ENCODE data around the gene UPP1.

DNA sequence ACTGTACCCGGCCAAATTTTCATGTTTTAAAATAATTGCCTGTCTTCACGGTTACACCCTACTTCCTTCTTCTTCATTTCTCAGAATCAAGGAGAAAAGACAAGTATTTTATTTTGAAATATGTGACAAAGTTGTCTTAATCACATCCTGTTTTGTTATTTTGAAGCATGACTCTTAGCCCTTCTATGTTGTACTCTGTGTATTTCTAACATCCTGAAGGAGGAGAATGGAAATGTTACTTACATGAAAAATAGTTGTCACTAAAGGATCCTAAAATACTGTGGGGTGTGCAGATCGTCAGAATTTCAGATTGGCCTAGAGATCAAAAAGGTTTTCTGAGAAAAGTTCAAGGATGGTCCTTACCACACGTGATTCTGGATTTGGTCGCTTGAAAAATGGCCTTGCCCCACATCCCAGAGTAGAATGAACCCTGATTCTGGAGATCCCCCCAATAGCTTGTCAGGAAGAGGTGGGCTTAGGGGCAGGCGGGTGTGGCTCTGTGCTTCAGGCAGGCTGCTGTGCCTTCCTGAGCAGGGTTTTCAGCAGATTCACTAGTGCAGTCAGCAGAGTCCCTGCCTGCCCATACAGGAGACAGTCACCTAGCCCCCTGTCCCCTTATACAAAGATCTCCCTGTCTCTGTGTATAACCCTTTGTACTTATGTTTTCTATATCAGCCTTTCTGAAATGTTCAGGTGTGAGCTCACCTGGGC is 8.6 kb downstream of the UPP1 start:
- TF ChIP-seq RELA (CRISPR knock-in tag; IDR thresholded peaks at IDR 0.05): no peak
- TF ChIP-seq CENPX (CRISPR knock-in tag; IDR thresholded peaks at IDR 0.05): no peak
- TF ChIP-seq ZNF773 (CRISPR knock-in tag; IDR thresholded peaks at IDR 0.05; ENCODE audit: borderline replicate concordance): no peak
- no peak for TF ChIP-seq ZNF724P (CRISPR knock-in tag; IDR thresholded peaks at IDR 0.05; ENCODE audit: borderline replicate concordance)
- no peak for TF ChIP-seq HMG20A (CRISPR knock-in tag; IDR thresholded peaks at IDR 0.05; ENCODE audit: borderline replicate concordance)
- TF ChIP-seq KDM5A (IDR thresholded peaks at IDR 0.05; ENCODE audit: borderline replicate concordance, low read length): no peak
- no peak for TF ChIP-seq CTCF (CRISPR knock-in tag; IDR thresholded peaks at IDR 0.05)
- TF ChIP-seq THRA (CRISPR knock-in tag; IDR thresholded peaks at IDR 0.05; ENCODE audit: borderline replicate concordance): no peak
- TF ChIP-seq, protein P1, sequence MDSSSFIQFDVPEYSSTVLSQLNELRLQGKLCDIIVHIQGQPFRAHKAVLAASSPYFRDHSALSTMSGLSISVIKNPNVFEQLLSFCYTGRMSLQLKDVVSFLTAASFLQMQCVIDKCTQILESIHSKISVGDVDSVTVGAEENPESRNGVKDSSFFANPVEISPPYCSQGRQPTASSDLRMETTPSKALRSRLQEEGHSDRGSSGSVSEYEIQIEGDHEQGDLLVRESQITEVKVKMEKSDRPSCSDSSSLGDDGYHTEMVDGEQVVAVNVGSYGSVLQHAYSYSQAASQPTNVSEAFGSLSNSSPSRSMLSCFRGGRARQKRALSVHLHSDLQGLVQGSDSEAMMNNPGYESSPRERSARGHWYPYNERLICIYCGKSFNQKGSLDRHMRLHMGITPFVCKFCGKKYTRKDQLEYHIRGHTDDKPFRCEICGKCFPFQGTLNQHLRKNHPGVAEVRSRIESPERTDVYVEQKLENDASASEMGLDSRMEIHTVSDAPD (CRISPR knock-in tag; IDR thresholded peaks at IDR 0.05): no peak
- TF ChIP-seq ATF7 (IDR thresholded peaks at IDR 0.05): no peak
- TF ChIP-seq ATF7 (CRISPR knock-in tag; IDR thresholded peaks at IDR 0.05): no peak

Measured in HepG2 (cell line).